SK-N-SH treated with all-trans-retinoic acid at 6 μM for 48 hours (cell line): ENCODE data around the gene UBE3C.

Experiments used
- GLIS3 ChIP-seq: fragments of 250-450 bp; sonication (Bioruptor Pico); IDR thresholded peaks from 2 replicates; pipeline ENCODE4 v1.5.0; 2020; ENCODE audit warnings: mild to moderate bottlenecking, moderate library complexity
- ISL1 ChIP-seq: fragments of 250-450 bp; sonication (Bioruptor Pico); IDR thresholded peaks from 2 replicates; pipeline ENCODE4 v2.1.2; 2022; ENCODE audit warnings: mild to moderate bottlenecking, moderate library complexity
- RARB ChIP-seq: fragments of 250-450 bp; sonication (Bioruptor Pico); IDR thresholded peaks from 2 replicates; pipeline ENCODE4 v1.8.0; 2021; ENCODE audit warnings: mild to moderate bottlenecking, moderate library complexity
- SNAI2 ChIP-seq: fragments of 250-450 bp; sonication (Bioruptor Pico); IDR thresholded peaks from 2 replicates; pipeline ENCODE4 v1.5.0; 2020; ENCODE audit warnings: mild to moderate bottlenecking, moderate library complexity
- ZFP3 ChIP-seq: fragments of 250-450 bp; sonication (Bioruptor Pico); IDR thresholded peaks from 2 replicates; pipeline ENCODE4 v1.5.0; 2020; ENCODE audit warnings: mild to moderate bottlenecking, moderate library complexity
- ZFP30 ChIP-seq: fragments of 450-650 bp; formaldehyde crosslinking; IDR thresholded peaks from 2 replicates; pipeline ENCODE4 v1.5.0; 2022; ENCODE audit warnings: mild to moderate bottlenecking, moderate library complexity
- ZNF565 ChIP-seq: fragments of 450-650 bp; formaldehyde crosslinking; conservative IDR thresholded peaks from 2 replicates; pipeline ENCODE4 v1.5.0; 2020; ENCODE audit warnings: low read depth, mild to moderate bottlenecking, moderate library complexity
- TF ChIP-seq, protein P1 (sequence below): fragments of 250-450 bp; sonication (Bioruptor Pico); IDR thresholded peaks from 2 replicates; pipeline ENCODE4 v1.5.1; 2021; ENCODE audit warnings: mild to moderate bottlenecking, moderate library complexity
- TF ChIP-seq, protein P2 (sequence below): fragments of 250-450 bp; sonication (Bioruptor Pico); IDR thresholded peaks from 2 replicates; pipeline ENCODE4 v1.8.0; 2021; ENCODE audit warnings: low read depth, mild to moderate bottlenecking, moderate library complexity, borderline replicate concordance
- TF ChIP-seq, protein P3 (sequence below): fragments of 250-450 bp; sonication (Bioruptor Pico); IDR thresholded peaks from 2 replicates; pipeline ENCODE4 v1.8.0; 2020; ENCODE audit warnings: mild to moderate bottlenecking, moderate library complexity, borderline replicate concordance

DNA sequence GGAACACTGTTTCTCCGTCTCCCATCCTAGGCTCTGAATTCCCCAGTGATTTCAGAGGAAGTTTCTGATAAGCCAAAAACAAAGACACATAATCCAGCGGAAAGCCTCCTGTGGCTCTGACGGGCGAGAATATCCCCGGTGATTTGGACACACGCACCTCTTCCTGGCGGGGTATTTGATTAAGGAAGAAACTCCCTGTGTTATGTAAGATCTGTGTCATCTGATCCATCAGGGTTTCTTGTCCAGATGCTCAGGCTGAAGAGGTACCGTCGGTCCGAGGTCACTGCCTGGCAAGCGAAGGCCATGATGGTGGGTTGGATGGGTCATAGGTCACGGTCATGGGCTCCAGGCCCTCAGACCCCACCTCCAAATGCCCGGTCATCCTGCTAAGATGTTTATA, 158.5 kb downstream of the UBE3C start:
- TF ChIP-seq, protein P1, sequence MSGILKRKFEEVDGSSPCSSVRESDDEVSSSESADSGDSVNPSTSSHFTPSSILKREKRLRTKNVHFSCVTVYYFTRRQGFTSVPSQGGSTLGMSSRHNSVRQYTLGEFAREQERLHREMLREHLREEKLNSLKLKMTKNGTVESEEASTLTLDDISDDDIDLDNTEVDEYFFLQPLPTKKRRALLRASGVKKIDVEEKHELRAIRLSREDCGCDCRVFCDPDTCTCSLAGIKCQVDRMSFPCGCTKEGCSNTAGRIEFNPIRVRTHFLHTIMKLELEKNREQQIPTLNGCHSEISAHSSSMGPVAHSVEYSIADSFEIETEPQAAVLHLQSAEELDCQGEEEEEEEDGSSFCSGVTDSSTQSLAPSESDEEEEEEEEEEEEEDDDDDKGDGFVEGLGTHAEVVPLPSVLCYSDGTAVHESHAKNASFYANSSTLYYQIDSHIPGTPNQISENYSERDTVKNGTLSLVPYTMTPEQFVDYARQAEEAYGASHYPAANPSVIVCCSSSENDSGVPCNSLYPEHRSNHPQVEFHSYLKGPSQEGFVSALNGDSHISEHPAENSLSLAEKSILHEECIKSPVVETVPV (CRISPR knock-in tag): no peak
- TF ChIP-seq, protein P2, sequence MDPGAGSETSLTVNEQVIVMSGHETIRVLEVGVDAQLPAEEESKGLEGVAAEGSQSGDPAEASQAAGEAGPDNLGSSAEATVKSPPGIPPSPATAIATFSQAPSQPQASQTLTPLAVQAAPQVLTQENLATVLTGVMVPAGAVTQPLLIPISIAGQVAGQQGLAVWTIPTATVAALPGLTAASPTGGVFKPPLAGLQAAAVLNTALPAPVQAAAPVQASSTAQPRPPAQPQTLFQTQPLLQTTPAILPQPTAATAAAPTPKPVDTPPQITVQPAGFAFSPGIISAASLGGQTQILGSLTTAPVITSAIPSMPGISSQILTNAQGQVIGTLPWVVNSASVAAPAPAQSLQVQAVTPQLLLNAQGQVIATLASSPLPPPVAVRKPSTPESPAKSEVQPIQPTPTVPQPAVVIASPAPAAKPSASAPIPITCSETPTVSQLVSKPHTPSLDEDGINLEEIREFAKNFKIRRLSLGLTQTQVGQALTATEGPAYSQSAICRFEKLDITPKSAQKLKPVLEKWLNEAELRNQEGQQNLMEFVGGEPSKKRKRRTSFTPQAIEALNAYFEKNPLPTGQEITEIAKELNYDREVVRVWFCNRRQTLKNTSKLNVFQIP (CRISPR knock-in tag): no peak
- TF ChIP-seq ZNF565 (CRISPR knock-in tag) (no peak), RARB (CRISPR knock-in tag) (no peak), SNAI2 (CRISPR knock-in tag) (no peak), GLIS3 (CRISPR knock-in tag) (no peak), ISL1 (CRISPR knock-in tag) (no peak), ZFP30 (CRISPR knock-in tag) (no peak), ZFP3 (CRISPR knock-in tag) (no peak)
- TF ChIP-seq, protein P3, sequence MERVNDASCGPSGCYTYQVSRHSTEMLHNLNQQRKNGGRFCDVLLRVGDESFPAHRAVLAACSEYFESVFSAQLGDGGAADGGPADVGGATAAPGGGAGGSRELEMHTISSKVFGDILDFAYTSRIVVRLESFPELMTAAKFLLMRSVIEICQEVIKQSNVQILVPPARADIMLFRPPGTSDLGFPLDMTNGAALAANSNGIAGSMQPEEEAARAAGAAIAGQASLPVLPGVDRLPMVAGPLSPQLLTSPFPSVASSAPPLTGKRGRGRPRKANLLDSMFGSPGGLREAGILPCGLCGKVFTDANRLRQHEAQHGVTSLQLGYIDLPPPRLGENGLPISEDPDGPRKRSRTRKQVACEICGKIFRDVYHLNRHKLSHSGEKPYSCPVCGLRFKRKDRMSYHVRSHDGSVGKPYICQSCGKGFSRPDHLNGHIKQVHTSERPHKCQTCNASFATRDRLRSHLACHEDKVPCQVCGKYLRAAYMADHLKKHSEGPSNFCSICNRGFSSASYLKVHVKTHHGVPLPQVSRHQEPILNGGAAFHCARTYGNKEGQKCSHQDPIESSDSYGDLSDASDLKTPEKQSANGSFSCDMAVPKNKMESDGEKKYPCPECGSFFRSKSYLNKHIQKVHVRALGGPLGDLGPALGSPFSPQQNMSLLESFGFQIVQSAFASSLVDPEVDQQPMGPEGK: no peak
